CD4-positive, CD25-positive, alpha-beta regulatory T cell (primary cell): Measurements from ENCODE around the gene PCDHGA8. TPM values are rescaled to one million over a fixed set of nuclear protein-coding genes. Genes with fewer than 3 reads are reported as not detected.

Source experiments
- ATAC-seq, 2 donors: fragments of 150-1000 bp; cut with Tn5 transposase; one replicate each; pipeline ENCODE4 v1.10.0; 2021; ENCODE audit warnings: low read depth in 2 of 2, moderate number of reproducible peaks in 2 of 2, moderate library complexity in 1 of 2
- DNase-seq, 3 donors: peaks; one replicate each; pipeline versions ENCODE4 v3.0.0 to v3.0.0-alpha.2; 2012 to 2022; ENCODE audit warnings: mixed read lengths in 1 of 3
- H3K27ac ChIP-seq: one replicate; pipeline ENCODE4 v1.7.0; 2013; ENCODE audit warnings: mild to moderate bottlenecking, low read length; ENCODE audit not compliant: insufficient read depth, poor library complexity, severe bottlenecking
- H3K27me3 ChIP-seq: one replicate; pipeline ENCODE4 v1.7.0; 2013; ENCODE audit warnings: low read length; ENCODE audit not compliant: control insufficient read depth, insufficient read depth
- H3K36me3 ChIP-seq: one replicate; pipeline ENCODE4 v1.7.0; 2013; ENCODE audit warnings: mild to moderate bottlenecking, low read length, moderate library complexity; ENCODE audit not compliant: control insufficient read depth, insufficient read depth
- H3K4me1 ChIP-seq: 2 replicates; pipeline ENCODE4 v1.7.0; 2013; ENCODE audit warnings: mild to moderate bottlenecking, low read length; ENCODE audit not compliant: insufficient read depth, control insufficient read depth, poor library complexity, severe bottlenecking
- H3K4me3 ChIP-seq: one replicate; pipeline ENCODE4 v1.7.0; 2013; ENCODE audit warnings: low read depth, mild to moderate bottlenecking, low read length, moderate library complexity
- H3K9me3 ChIP-seq, 2 experiments: 1 replicate in 1 of 2; 2 replicates in 1 of 2; pipeline ENCODE4 v1.7.0; 2013; ENCODE audit warnings: low read length in 2 of 2, mild to moderate bottlenecking in 1 of 2, moderate library complexity in 1 of 2; ENCODE audit not compliant: control insufficient read depth in 2 of 2
- H3K27ac Mint-ChIP-seq, 3 donors: one replicate each; pipeline ENCODE4 v1.8.0; 2020 to 2022; ENCODE audit warnings: mild to moderate bottlenecking in 3 of 3, mixed read lengths in 3 of 3, moderate library complexity in 2 of 3
- H3K27me3 Mint-ChIP-seq: one replicate; pipeline ENCODE4 v1.8.0; 2022; ENCODE audit warnings: mild to moderate bottlenecking, mixed read lengths
- H3K36me3 Mint-ChIP-seq: one replicate; pipeline ENCODE4 v1.8.0; 2020; ENCODE audit warnings: mixed read lengths
- H3K4me1 Mint-ChIP-seq, 4 donors: one replicate each; pipeline ENCODE4 v1.8.0; 2020 to 2022; ENCODE audit warnings: mixed read lengths in 4 of 4, mild to moderate bottlenecking in 1 of 4
- H3K4me3 Mint-ChIP-seq, 4 donors: one replicate each; pipeline ENCODE4 v1.8.0; 2020 to 2022; ENCODE audit warnings: mild to moderate bottlenecking in 4 of 4, mixed read lengths in 4 of 4, moderate library complexity in 3 of 4
- H3K9me3 Mint-ChIP-seq, 7 donors: one replicate each; pipeline ENCODE4 v1.8.0; 2020 to 2022; ENCODE audit warnings: mixed read lengths in 7 of 7, mild to moderate bottlenecking in 3 of 7, moderate library complexity in 2 of 7
- polyA plus RNA-seq, 4 donors: library from polyadenylated mRNA; unstranded; fragments of 300-500 nt; fragmentation: Illumina TruSeq; gene quantifications; one replicate each; pipeline ENCODE4 v1.2.3, GENCODE V29; 2021
- total RNA-seq: library from RNA; stranded (reverse); gene quantifications from one replicate; pipeline ENCODE4 v1.2.3, GENCODE V29; 2022

PCDHGA8 gene
- total and polyA plus RNA-seq, 5 donors from 2014 or later: 0.10 TPM; not detected in 4

GRCh38 chr5:141351591-141351990 is 40.8 kb upstream of the PCDHGA8 start:
- DNase-seq (no peak), ATAC-seq (no peak)
- H3K4me3 ChIP-seq: no peak overlapping the region
- H3K27ac Mint-ChIP-seq: no peak overlapping the region
- H3K36me3 Mint-ChIP-seq: no peaks in the 10 kb centered on the region
- H3K4me1 ChIP-seq: no peaks in the 10 kb centered on the region
- peaks cover 0 to 5% (median 3%) of the 10 kb centered on the region in 4 donors for H3K4me1 Mint-ChIP-seq
- H3K4me3 Mint-ChIP-seq: no peak overlapping the region
- H3K27me3 Mint-ChIP-seq: peaks cover 31% of the 10 kb centered on the region
- H3K27me3 ChIP-seq: peaks cover 31% of the 10 kb centered on the region
- peaks cover 2 to 33% (median 7%) of the 10 kb centered on the region in 7 donors for H3K9me3 Mint-ChIP-seq
- H3K36me3 ChIP-seq: no peaks in the 10 kb centered on the region
- peaks cover 12 to 28% of the 10 kb centered on the region in 2 experiments for H3K9me3 ChIP-seq
- no peak overlapping the region for H3K27ac ChIP-seq

GRCh38 chr5:141354900-141355469 is 37.4 kb upstream of the PCDHGA8 start, which contains the start of gene PCDHGA4:
PCDHGA4 (plus strand) TSS chr5:141355021; CDS start chr5:141355108, 87 bp downstream.
- Mint-ChIP-seq H3K4me1 (peaks cover 2 to 10% (median 4%) of the 10 kb centered on the region in 4 donors), H3K27me3 (peaks cover 46% of the 10 kb centered on the region), H3K36me3 (no peaks in the 10 kb centered on the region), H3K9me3 (peaks cover 0 to 41% (median 13%) of the 10 kb centered on the region in 7 donors), H3K4me3 (peak within 1 kb of the TSS in 2 of 4 donors; percentile 8 to 13), H3K27ac (no peak within 1 kb of the TSS)
- Histone ChIP-seq H3K9me3 (peaks cover 17 to 28% of the 10 kb centered on the region in 2 experiments), H3K27ac (no peak within 1 kb of the TSS), H3K36me3 (no peaks in the 10 kb centered on the region), H3K4me1 (no peaks in the 10 kb centered on the region), H3K4me3 (peak within 1 kb of the TSS; percentile 26), H3K27me3 (peaks cover 26% of the 10 kb centered on the region)
- DNase-seq (no peak), ATAC-seq (no peak)

- DNase-seq (no peak), ATAC-seq (no peak)
- H3K4me1 Mint-ChIP-seq: peaks cover 0 to 10% (median 4%) of the 10 kb centered on the region in 4 donors
- Histone ChIP-seq H3K27me3 (peaks cover 20% of the 10 kb centered on the region), H3K4me1 (no peaks in the 10 kb centered on the region), H3K9me3 (peaks cover 15 to 28% of the 10 kb centered on the region in 2 experiments), H3K36me3 (no peaks in the 10 kb centered on the region), H3K27ac (no peak overlapping the region), H3K4me3 (no peak overlapping the region)
- H3K27ac Mint-ChIP-seq: no peak overlapping the region
- peaks cover 0 to 42% (median 14%) of the 10 kb centered on the region in 7 donors for H3K9me3 Mint-ChIP-seq
- H3K36me3 Mint-ChIP-seq: peaks cover 2% of the 10 kb centered on the region
- peak overlapping the region in 1 of 4 donors; percentile 13 for H3K4me3 Mint-ChIP-seq
- peaks cover 50% of the 10 kb centered on the region for H3K27me3 Mint-ChIP-seq
Observed at GRCh38 chr5:141355641-141356040, 36.8 kb upstream of the PCDHGA8 start.

- H3K36me3 ChIP-seq: no peaks in the 10 kb centered on the region
- Mint-ChIP-seq H3K27me3 (peaks cover 55% of the 10 kb centered on the region), H3K4me1 (peaks cover 0 to 10% (median 5%) of the 10 kb centered on the region in 4 donors), H3K9me3 (peaks cover 0 to 42% (median 14%) of the 10 kb centered on the region in 7 donors), H3K4me3 (no peak overlapping the region), H3K36me3 (peaks cover 3% of the 10 kb centered on the region), H3K27ac (no peak overlapping the region)
- no peak for DNase-seq
- H3K27ac ChIP-seq: no peak overlapping the region
- H3K4me1 ChIP-seq: no peaks in the 10 kb centered on the region
- peaks cover 10 to 28% of the 10 kb centered on the region in 2 experiments for H3K9me3 ChIP-seq
- no peak for ATAC-seq
- peaks cover 15% of the 10 kb centered on the region for H3K27me3 ChIP-seq
- H3K4me3 ChIP-seq: no peak overlapping the region
Observed at GRCh38 chr5:141356133-141356532, 36.3 kb upstream of the PCDHGA8 start.

- DNase-seq (no peak), ATAC-seq (no peak)
- no peak overlapping the region for H3K4me3 ChIP-seq
- H3K27ac Mint-ChIP-seq: no peak overlapping the region
- H3K36me3 ChIP-seq: no peaks in the 10 kb centered on the region
- peaks cover 0 to 46% (median 16%) of the 10 kb centered on the region in 7 donors for H3K9me3 Mint-ChIP-seq
- peaks cover 10 to 25% of the 10 kb centered on the region in 2 experiments for H3K9me3 ChIP-seq
- no peak overlapping the region for H3K4me3 Mint-ChIP-seq
- H3K27me3 Mint-ChIP-seq: peaks cover 58% of the 10 kb centered on the region
- no peaks in the 10 kb centered on the region for H3K4me1 ChIP-seq
- H3K27me3 ChIP-seq: peaks cover 12% of the 10 kb centered on the region
- H3K27ac ChIP-seq: no peak overlapping the region
- H3K4me1 Mint-ChIP-seq: peaks cover 0 to 10% (median 5%) of the 10 kb centered on the region in 4 donors
- peaks cover 3% of the 10 kb centered on the region for H3K36me3 Mint-ChIP-seq
Observed at GRCh38 chr5:141356950-141357349, 35.5 kb upstream of the PCDHGA8 start.

GRCh38 chr5:141359790-141360426 is 32.5 kb upstream of the PCDHGA8 start, which contains the start of gene PCDHGB2:
PCDHGB2 (plus strand) TSS chr5:141359994; CDS start chr5:141360136, 142 bp downstream.
- Histone ChIP-seq H3K36me3 (no peaks in the 10 kb centered on the region), H3K27ac (no peak within 1 kb of the TSS), H3K9me3 (peaks cover 22 to 41% of the 10 kb centered on the region in 2 experiments), H3K4me3 (peak within 1 kb of the TSS; percentile 54), H3K27me3 (peaks cover 21% of the 10 kb centered on the region), H3K4me1 (no peaks in the 10 kb centered on the region)
- ATAC-seq (no peak), DNase-seq (peak in 1 of 3 donors; percentile 35)
- peaks cover 64% of the 10 kb centered on the region for H3K27me3 Mint-ChIP-seq
- peak within 1 kb of the TSS in 1 of 3 donors; percentile 32 for H3K27ac Mint-ChIP-seq
- peak within 1 kb of the TSS; percentile 65 to 89 (median 80) for H3K4me3 Mint-ChIP-seq
- peaks cover 0 to 56% (median 16%) of the 10 kb centered on the region in 7 donors for H3K9me3 Mint-ChIP-seq
- H3K4me1 Mint-ChIP-seq: peaks cover 0 to 10% (median 5%) of the 10 kb centered on the region in 4 donors
- peaks cover 6% of the 10 kb centered on the region for H3K36me3 Mint-ChIP-seq

GRCh38 chr5:141360685-141361084 is 31.7 kb upstream of the PCDHGA8 start:
- H3K27me3 ChIP-seq: peaks cover 26% of the 10 kb centered on the region
- Mint-ChIP-seq H3K27ac (peak overlapping the region in 1 of 3 donors; percentile 32), H3K9me3 (peaks cover 0 to 64% (median 18%) of the 10 kb centered on the region in 7 donors), H3K4me3 (no peak overlapping the region), H3K27me3 (peaks cover 70% of the 10 kb centered on the region), H3K36me3 (peaks cover 6% of the 10 kb centered on the region), H3K4me1 (peaks cover 0 to 10% (median 5%) of the 10 kb centered on the region in 4 donors)
- H3K4me1 ChIP-seq: no peaks in the 10 kb centered on the region
- DNase-seq (no peak), ATAC-seq (no peak)
- no peaks in the 10 kb centered on the region for H3K36me3 ChIP-seq
- H3K4me3 ChIP-seq: no peak overlapping the region
- no peak overlapping the region for H3K27ac ChIP-seq
- peaks cover 26 to 47% of the 10 kb centered on the region in 2 experiments for H3K9me3 ChIP-seq
